IPS-15b (cell line): ENCODE data around the gene HERC3.

Experiments used
- H3K27me3 ChIP-seq: one replicate; pipeline ENCODE4 v1.6.1; 2013; ENCODE audit warnings: low read length; ENCODE audit not compliant: control insufficient read depth, insufficient read depth
- H3K36me3 ChIP-seq: one replicate; pipeline ENCODE4 v1.6.1; 2013; ENCODE audit warnings: low read length; ENCODE audit not compliant: control insufficient read depth, insufficient read depth
- H3K4me1 ChIP-seq: one replicate; pipeline ENCODE4 v1.6.1; 2013; ENCODE audit warnings: mild to moderate bottlenecking, low read length; ENCODE audit not compliant: control insufficient read depth, insufficient read depth
- H3K4me3 ChIP-seq: one replicate; pipeline ENCODE4 v1.5.1; 2013; ENCODE audit warnings: low read depth, low read length
- H3K9ac ChIP-seq: one replicate; pipeline ENCODE4 v1.6.1; 2013; ENCODE audit warnings: low read depth, mild to moderate bottlenecking, low read length
- H3K9me3 ChIP-seq: one replicate; pipeline ENCODE4 v1.6.1; 2013; ENCODE audit warnings: mild to moderate bottlenecking, low read length; ENCODE audit not compliant: control insufficient read depth, insufficient read depth

Gene HERC3

DNA sequence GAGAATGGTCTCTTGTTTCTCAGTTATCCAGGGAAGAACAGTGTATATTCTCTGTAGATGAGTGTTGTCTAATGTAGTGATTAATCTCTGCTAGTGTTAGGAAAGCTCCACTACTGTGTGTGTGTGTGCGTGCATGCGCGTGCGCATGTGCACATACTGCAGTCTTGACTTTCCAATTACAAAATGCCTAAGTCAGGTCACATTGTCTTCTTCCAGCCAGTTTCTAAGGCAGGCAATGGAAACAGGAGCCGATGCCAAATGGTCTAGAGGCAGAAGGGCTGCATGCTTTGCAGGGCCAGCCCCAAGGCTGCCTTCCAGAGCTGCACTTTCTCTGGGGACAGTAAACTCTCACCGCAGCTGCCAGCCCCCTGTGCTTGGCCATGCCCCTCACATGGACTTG lies 135.9 kb downstream of the HERC3 start:
- H3K36me3 ChIP-seq: no peaks in the 10 kb centered on the region
- no peaks in the 10 kb centered on the region for H3K9me3 ChIP-seq
- no peak overlapping the region for H3K4me3 ChIP-seq
- no peaks in the 10 kb centered on the region for H3K4me1 ChIP-seq
- no peaks in the 10 kb centered on the region for H3K27me3 ChIP-seq
- H3K9ac ChIP-seq: no peak overlapping the region

DNA sequence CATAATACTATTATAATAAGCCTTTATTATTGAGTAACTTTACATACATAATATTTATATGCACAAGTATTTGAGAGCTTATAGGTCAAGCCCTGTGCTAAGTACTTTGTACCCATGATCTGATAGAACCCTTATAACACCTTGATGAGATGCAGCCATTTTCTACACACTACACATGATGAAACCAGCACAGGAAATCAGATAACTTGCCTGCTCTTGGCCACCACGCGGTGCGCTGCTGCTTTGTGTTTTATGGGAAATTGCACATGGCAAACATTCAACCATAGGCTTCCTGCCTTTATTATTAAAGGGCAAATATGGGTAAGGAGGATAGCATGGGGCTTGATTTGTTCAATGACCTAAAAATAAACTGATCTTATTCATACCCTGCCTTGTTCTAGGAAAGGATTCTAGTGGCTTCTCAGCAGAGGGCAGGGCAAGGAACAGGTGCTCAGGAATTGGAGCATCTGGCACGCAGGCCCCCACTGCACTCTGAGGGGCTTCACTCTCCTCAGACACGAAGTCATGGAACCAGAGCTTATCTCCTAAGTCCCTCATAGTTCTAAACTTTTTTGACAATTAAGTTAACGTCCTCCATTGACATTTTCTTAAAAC lies 137.0 kb downstream of the HERC3 start:
- Histone ChIP-seq H3K36me3 (no peaks in the 10 kb centered on the region), H3K4me3 (no peak overlapping the region), H3K27me3 (no peaks in the 10 kb centered on the region), H3K9me3 (no peaks in the 10 kb centered on the region), H3K4me1 (no peaks in the 10 kb centered on the region), H3K9ac (no peak overlapping the region)

DNA sequence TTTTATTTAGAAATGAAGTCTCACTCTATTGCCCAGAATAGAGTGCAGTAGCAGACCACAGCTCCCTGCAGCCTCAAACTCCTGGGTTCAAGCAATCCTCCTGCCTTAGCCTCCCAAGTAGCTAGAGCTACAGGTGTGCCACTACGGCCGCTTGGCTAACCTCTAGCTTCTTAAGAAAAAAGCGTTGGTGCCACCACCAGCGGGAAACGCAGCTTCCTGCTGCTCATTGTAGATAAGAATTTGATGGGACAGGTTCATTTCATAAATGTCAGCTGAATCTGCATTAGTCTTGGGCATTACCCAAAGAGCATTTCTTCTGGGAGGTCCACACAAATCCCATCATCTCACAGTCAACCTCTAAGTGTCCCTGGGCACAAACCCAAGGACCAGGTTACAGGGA lies 138.5 kb downstream of the HERC3 start:
- no peak overlapping the region for H3K9ac ChIP-seq
- H3K36me3 ChIP-seq: no peaks in the 10 kb centered on the region
- H3K27me3 ChIP-seq: no peaks in the 10 kb centered on the region
- no peaks in the 10 kb centered on the region for H3K9me3 ChIP-seq
- H3K4me3 ChIP-seq: no peak overlapping the region
- H3K4me1 ChIP-seq: no peaks in the 10 kb centered on the region

DNA sequence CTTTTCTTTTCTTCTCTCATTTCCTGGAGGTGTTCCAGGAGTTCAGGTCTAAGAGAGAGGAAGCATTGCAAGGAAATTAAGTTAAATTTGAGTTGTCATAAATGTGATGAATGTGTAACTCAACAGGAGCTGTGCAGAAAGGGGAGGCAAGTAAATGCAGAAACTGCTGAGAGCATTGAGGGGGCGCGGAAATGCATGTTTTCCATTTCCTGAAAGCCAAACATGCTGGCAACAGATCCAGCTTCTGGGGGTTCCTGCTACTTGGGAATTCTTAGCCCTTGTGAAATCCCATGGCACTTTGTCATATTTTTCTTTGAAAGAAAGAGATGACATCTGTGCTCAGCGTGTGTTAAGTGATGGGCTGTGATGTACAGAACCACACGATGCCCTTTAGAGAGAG lies 139.1 kb downstream of the HERC3 start:
- Histone ChIP-seq H3K9ac (no peak overlapping the region), H3K9me3 (no peaks in the 10 kb centered on the region), H3K4me1 (no peaks in the 10 kb centered on the region), H3K27me3 (no peaks in the 10 kb centered on the region), H3K4me3 (no peak overlapping the region), H3K36me3 (no peaks in the 10 kb centered on the region)

DNA sequence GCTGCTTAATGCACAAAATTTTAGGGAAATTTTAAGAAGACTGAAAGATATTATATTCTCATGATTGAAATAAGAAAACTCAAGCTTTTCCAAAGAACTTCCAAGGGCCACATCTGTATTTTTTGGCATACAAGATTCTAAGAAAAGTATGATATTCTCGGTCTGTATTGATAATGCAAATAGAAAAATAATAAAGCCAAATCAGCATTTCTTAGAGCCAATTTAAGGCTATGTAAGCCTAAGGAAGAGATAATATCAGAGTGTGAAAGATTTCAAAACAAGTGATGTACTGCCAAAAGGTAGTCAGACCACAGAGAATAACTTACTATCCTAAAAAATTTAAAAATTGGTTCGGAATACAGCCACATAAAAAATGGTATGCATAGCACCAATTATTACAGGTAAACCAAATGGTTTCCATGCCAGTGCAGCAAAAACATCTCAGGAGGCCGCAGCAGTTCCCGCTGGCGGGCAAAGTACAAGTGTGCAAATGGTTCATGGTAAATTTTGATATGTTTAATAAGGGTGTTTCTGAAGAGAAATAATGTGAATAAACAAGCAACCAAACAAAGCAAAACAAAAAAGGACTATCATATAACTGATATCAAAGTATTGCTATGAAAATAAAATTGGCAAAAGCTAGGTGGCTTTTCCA lies 140.6 kb downstream of the HERC3 start:
- H3K36me3 ChIP-seq: no peaks in the 10 kb centered on the region
- H3K9me3 ChIP-seq: no peaks in the 10 kb centered on the region
- H3K9ac ChIP-seq: no peak overlapping the region
- no peaks in the 10 kb centered on the region for H3K4me1 ChIP-seq
- H3K4me3 ChIP-seq: no peak overlapping the region
- H3K27me3 ChIP-seq: no peaks in the 10 kb centered on the region

DNA sequence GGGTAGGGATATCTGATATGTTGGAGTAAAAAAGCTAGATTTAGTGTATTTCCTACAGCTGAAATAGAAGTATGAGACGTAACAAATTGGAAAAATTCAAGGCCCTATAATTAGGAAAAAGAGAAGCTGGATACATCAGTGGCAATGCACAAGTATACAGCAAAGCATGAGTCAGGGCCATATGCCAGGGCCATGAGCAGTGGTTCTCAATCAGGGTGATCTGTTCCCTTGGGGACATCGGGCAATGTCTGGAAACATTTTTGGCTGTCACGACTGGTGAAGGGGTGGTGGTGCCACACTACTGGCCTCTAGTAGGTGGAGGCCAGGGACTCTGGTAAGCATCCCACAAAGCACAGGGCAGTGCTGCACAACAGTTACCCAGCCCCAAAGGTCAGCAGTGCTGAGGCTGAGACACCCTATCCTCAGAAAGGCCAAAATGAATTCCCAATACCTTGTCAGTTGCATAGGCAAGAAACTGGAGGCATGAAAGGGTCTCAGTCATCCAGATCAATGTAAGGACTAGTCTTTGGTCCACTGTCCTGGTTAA lies 142.2 kb downstream of the HERC3 start:
- no peak overlapping the region for H3K4me3 ChIP-seq
- no peak overlapping the region for H3K9ac ChIP-seq
- H3K36me3 ChIP-seq: no peaks in the 10 kb centered on the region
- no peaks in the 10 kb centered on the region for H3K27me3 ChIP-seq
- no peaks in the 10 kb centered on the region for H3K9me3 ChIP-seq
- H3K4me1 ChIP-seq: no peaks in the 10 kb centered on the region

DNA sequence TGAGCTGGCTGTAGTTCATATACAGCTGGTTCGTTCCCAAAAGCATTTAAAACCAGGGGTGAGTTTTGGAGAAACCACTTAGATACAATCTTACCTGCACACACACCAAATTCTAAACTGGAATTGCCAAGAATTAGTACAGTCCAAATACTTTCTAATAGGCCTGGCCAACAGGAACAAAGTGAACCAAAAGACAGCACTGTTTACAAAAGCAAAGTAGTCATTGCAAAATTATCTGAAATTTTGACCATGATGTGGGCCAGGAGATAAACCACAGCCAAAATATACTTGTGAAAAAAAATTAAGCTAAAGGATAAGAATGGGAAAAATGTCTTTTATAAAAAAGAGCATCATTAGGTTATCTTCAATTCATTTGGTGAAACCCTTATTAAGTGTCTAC lies 143.3 kb downstream of the HERC3 start:
- no peak overlapping the region for H3K4me3 ChIP-seq
- no peaks in the 10 kb centered on the region for H3K9me3 ChIP-seq
- H3K9ac ChIP-seq: no peak overlapping the region
- no peaks in the 10 kb centered on the region for H3K4me1 ChIP-seq
- no peaks in the 10 kb centered on the region for H3K27me3 ChIP-seq
- no peaks in the 10 kb centered on the region for H3K36me3 ChIP-seq

DNA sequence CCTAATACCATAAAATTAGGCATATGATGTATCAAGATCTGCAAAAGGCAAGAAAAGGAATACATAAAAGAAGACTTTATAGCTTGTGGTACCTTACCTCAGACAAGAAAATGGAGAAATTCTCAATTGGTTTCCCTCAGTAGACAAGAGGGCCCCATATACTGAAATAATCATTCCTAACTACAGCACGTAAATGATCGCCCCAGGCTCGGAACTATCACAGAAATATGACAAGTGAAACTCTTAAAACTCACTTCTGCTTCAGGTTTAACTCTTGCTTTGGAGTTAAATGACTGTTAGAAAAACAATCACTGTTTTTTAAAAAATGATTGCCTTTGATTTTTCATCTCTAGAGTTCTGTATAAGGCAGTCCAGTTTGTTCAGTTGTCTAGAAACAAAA lies 144.0 kb downstream of the HERC3 start:
- Histone ChIP-seq H3K4me3 (no peak overlapping the region), H3K4me1 (no peaks in the 10 kb centered on the region), H3K9ac (no peak overlapping the region), H3K36me3 (no peaks in the 10 kb centered on the region), H3K9me3 (no peaks in the 10 kb centered on the region), H3K27me3 (no peaks in the 10 kb centered on the region)

DNA sequence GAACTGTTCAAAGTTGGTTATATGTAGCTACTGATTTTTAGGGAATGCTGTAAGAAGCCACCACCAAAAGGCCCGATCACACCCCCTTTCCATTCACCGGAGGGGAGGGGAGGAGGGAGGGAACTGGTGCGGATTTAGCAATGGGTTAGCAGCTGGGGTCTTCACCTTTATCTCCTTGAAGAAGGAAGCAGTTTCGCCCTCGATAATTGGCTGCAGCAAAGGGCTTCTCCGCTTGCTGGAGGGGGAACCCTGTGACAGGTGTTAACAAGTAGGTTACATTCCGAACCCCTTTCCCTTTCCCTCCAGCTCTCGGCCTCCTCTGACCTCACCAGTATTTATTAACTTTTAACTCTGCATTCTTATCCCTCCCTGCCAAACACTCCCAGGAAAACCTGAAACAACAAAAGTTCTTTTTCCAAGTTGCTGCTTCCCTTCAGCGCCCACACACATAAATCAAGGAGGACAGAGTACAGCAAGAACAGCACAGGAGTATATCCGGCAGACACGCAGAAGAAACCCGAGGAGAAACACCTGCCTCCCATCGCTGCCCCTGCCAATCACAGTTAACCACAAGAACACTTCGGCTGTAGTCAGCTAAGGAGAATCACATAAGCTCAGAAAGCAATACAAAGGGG lies 145.1 kb downstream of the HERC3 start:
- Histone ChIP-seq H3K4me1 (no peaks in the 10 kb centered on the region), H3K27me3 (no peaks in the 10 kb centered on the region), H3K36me3 (no peaks in the 10 kb centered on the region), H3K9ac (no peak overlapping the region), H3K9me3 (no peaks in the 10 kb centered on the region), H3K4me3 (no peak overlapping the region)

DNA sequence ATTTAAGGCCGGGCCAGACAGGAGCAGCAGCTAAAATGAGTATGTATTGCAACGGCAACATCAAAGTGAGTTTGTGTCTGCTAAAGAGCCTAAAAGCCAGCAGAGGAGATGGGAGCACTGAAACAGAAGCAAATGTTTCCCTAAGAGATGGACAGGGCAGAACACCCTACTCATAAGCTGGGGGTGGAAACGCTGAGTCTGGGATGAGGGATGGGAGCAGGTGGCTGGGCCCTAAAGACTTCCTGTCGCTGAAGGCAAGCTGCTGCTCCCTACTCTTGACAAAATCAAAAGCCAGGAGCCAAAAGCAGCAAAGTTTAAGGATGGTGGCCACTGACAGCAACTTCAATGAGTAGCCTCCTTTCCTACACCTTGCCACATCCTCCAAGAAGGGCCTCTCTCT lies 145.9 kb downstream of the HERC3 start:
- no peaks in the 10 kb centered on the region for H3K4me1 ChIP-seq
- no peaks in the 10 kb centered on the region for H3K9me3 ChIP-seq
- H3K27me3 ChIP-seq: no peaks in the 10 kb centered on the region
- H3K36me3 ChIP-seq: no peaks in the 10 kb centered on the region
- no peak overlapping the region for H3K4me3 ChIP-seq
- no peak overlapping the region for H3K9ac ChIP-seq

DNA sequence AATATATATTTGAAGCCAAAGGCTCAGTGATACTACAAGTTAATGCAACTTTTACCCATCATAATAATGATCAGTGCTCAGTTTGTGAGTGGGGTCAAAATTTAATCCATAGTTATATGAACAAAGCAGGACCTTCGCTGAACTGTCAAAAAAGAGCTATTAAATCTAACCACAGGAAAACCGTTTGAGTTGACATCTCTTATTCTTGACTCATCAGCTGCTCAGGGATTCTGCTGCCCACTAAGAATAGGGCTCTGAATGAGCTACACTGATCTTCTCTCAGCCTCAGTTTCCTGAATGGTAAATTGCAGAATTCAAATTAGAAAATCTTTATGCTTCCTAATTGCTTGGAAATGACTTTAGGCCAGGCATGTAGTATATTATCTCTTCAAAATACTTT lies 150.3 kb downstream of the HERC3 start:
- Histone ChIP-seq H3K9me3 (no peaks in the 10 kb centered on the region), H3K4me3 (no peak overlapping the region), H3K4me1 (no peaks in the 10 kb centered on the region), H3K27me3 (no peaks in the 10 kb centered on the region), H3K36me3 (no peaks in the 10 kb centered on the region), H3K9ac (no peak overlapping the region)

DNA sequence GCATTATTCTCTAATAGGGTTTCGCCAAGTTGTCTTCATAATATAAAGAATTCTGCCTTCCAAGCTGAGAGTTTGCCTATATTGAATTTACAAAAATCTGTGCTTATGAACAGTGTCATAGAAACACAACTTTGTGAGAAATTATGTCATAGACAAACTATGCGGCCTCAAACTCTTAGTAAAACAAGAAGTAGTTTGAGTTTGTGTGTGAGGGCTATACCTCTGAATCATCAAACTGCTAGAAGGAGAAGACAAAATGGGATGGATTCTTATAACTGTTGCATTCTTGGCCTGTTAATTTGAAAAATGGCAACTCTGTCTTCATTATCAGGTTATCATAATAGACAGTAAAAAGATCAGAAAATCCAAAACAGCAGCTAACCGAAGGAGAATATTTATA lies 151.4 kb downstream of the HERC3 start:
- no peaks in the 10 kb centered on the region for H3K4me1 ChIP-seq
- no peak overlapping the region for H3K9ac ChIP-seq
- H3K36me3 ChIP-seq: no peaks in the 10 kb centered on the region
- H3K4me3 ChIP-seq: no peak overlapping the region
- H3K9me3 ChIP-seq: no peaks in the 10 kb centered on the region
- H3K27me3 ChIP-seq: no peaks in the 10 kb centered on the region
